Measurements from ENCODE around the gene GRK6. TPM values are rescaled to one million over a fixed set of nuclear protein-coding genes. Genes with fewer than 3 reads are reported as not detected.

GRK6 gene
- total RNA-seq, 2 experiments from 2014 or later = 113 to 115 TPM

GRCh38 chr5:177390363-177391300 lies 35.8 kb upstream of the GRK6 start:
- peak overlapping the region; percentile 78 for H3K27ac Mint-ChIP-seq
- H3K27me3 Mint-ChIP-seq = no peaks in the 10 kb centered on the region
- H3K4me3 Mint-ChIP-seq = no peak overlapping the region
- H3K9me3 Mint-ChIP-seq = no peaks in the 10 kb centered on the region
- no peaks in the 10 kb centered on the region for H3K36me3 Mint-ChIP-seq
- peak; percentile 83 for DNase-seq
- peaks cover 26% of the 10 kb centered on the region for H3K4me1 Mint-ChIP-seq

- H3K9me3 Mint-ChIP-seq = no peaks in the 10 kb centered on the region
- no peak overlapping the region for H3K4me3 Mint-ChIP-seq
- H3K4me1 Mint-ChIP-seq = peaks cover 26% of the 10 kb centered on the region
- no peaks in the 10 kb centered on the region for H3K36me3 Mint-ChIP-seq
- no peaks in the 10 kb centered on the region for H3K27me3 Mint-ChIP-seq
- DNase-seq = no peak
- no peak overlapping the region for H3K27ac Mint-ChIP-seq
Observed at GRCh38 chr5:177392765-177393164, 33.7 kb upstream of the GRK6 start.

DNA sequence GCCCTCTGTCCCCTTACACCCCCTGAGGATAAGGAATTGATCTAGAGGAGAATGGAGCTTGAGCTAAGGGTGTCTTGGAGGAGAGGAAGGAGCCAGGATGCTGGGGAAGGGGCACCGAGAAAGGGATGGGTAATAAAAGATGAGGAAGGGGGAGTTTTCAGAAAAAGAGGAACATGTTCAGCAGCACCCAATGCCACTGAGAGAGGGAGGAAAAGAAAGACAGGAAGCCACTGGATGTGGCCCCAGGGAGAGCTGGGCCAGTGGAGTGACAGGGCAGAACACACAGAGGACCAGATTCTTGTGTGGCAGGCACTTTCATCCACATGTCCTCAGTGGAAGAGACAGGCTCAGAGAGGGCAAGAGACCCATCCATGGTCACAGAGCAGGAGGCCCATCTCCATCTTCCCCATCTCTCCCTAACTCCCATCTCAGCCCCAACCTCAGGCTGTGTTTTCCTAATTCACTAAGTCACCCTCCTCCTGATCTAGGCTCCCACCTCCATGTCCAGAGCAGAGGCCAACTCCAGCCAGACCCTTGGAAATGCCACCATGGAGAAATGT lies 33.2 kb upstream of the GRK6 start:
- no peak overlapping the region for H3K27ac Mint-ChIP-seq

GRCh38 chr5:177393990-177394389 lies 32.5 kb upstream of the GRK6 start:
- no peak overlapping the region for H3K27ac Mint-ChIP-seq
- no peaks in the 10 kb centered on the region for H3K36me3 Mint-ChIP-seq
- no peaks in the 10 kb centered on the region for H3K9me3 Mint-ChIP-seq
- H3K27me3 Mint-ChIP-seq = no peaks in the 10 kb centered on the region
- H3K4me1 Mint-ChIP-seq = peaks cover 21% of the 10 kb centered on the region
- DNase-seq = no peak
- H3K4me3 Mint-ChIP-seq = no peak overlapping the region

More for the DNA sequence above, 33.2 kb upstream of the GRK6 start:
- no peaks in the 10 kb centered on the region for H3K36me3 Mint-ChIP-seq
- no peak for DNase-seq
- no peaks in the 10 kb centered on the region for H3K27me3 Mint-ChIP-seq
- peaks cover 26% of the 10 kb centered on the region for H3K4me1 Mint-ChIP-seq
- no peak overlapping the region for H3K4me3 Mint-ChIP-seq
- no peaks in the 10 kb centered on the region for H3K9me3 Mint-ChIP-seq

- Mint-ChIP-seq H3K9me3 (no peaks in the 10 kb centered on the region), H3K27me3 (peaks cover under 1% of the 10 kb centered on the region), H3K36me3 (no peaks in the 10 kb centered on the region), H3K4me1 (peaks cover 4% of the 10 kb centered on the region), H3K27ac (no peak overlapping the region), H3K4me3 (no peak overlapping the region)
- DNase-seq = no peak
Observed at GRCh38 chr5:177396078-177396477, 30.4 kb upstream of the GRK6 start.

DNA sequence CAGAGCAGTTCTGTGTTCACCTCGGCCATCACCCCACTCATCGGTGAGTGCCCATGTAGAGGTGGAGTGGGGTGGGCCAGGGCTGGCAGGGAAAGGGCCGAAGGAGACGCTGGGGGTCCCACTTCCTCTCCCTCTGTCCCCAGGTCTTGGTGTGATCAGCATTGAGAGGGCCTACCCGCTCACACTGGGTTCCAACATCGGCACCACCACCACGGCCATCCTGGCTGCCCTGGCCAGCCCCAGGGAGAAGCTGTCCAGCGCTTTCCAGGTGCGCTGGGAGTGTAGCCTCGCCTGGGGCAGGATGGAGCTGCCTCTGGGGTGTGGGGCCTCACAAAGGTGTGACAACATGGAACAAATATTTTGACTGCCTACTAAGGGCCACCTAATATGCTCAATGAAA lies 29.7 kb upstream of the GRK6 start:
- DNase-seq = no peak
- Mint-ChIP-seq H3K27me3 (peaks cover 8% of the 10 kb centered on the region), H3K27ac (no peak overlapping the region), H3K9me3 (no peaks in the 10 kb centered on the region), H3K36me3 (no peaks in the 10 kb centered on the region), H3K4me3 (no peak overlapping the region), H3K4me1 (no peaks in the 10 kb centered on the region)

- Mint-ChIP-seq H3K4me3 (no peak overlapping the region), H3K27ac (no peak overlapping the region), H3K9me3 (no peaks in the 10 kb centered on the region), H3K27me3 (peaks cover 19% of the 10 kb centered on the region), H3K4me1 (peaks cover 8% of the 10 kb centered on the region), H3K36me3 (no peaks in the 10 kb centered on the region)
- DNase-seq = no peak
Observed at GRCh38 chr5:177397875-177398390, 28.5 kb upstream of the GRK6 start.

DNA sequence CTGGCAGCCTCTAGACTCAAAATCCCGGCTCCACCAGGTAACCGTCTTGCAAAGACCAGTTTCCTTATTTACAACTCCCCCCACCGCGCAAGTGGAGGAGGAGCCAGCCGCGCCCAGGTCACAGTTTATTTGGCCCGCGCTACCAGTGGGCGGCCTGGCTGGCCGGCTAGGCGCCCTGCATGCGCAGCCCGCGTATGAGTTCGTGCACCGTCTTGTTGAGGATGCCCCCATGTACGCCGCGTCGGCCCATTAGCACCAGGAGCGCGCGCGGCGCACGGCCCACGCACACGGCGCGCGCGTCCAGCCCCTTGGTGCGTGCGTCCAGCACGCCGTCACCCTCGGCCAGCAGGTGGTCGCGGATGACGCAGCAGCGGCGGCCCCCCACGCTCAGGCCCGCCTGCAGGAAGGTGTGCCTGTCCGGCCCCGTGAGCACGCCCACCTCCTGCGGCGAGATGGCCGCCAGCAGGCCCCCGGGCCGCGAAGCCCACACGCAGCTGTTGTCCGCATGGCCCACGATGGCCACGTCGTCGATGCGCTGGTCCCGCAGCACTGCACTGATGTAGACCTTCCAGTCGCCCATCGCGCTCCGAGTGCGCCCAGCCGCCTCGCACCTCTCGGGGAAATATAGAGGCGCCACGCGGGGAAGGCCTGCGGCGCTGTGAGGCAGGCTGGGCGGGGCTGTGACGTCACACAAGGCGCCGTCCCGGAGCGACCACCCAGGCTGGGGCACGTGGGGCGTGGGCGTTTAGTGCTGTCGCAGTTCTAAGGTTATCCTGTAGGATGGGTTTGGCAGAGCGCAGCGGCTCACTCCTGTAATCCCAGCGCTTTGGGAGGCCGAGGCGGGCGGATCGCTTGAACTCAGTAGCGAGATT lies 26.2 kb upstream of the GRK6 start, which contains the start of gene PFN3:
Gene PFN3 (minus strand): TSS at position 665 of the 872 bp plus-strand sequence. CDS start 85 bp downstream, at position 580.
- Mint-ChIP-seq H3K27ac (no peak within 1 kb of the TSS), H3K27me3 (peaks cover 23% of the 10 kb centered on the region), H3K9me3 (no peaks in the 10 kb centered on the region), H3K4me1 (peaks cover 18% of the 10 kb centered on the region), H3K36me3 (no peaks in the 10 kb centered on the region), H3K4me3 (no peak within 1 kb of the TSS)
- peak; percentile 24 for DNase-seq

- Mint-ChIP-seq H3K27me3 (peaks cover 23% of the 10 kb centered on the region), H3K9me3 (no peaks in the 10 kb centered on the region), H3K4me1 (peaks cover 25% of the 10 kb centered on the region), H3K27ac (no peak overlapping the region), H3K36me3 (no peaks in the 10 kb centered on the region), H3K4me3 (peak overlapping the region; percentile 75)
- peak; percentile 73 for DNase-seq
Observed at GRCh38 chr5:177402271-177403043, 24.0 kb upstream of the GRK6 start.

- Mint-ChIP-seq H3K4me1 (peaks cover 25% of the 10 kb centered on the region), H3K27ac (peak overlapping the region; percentile 29), H3K36me3 (no peaks in the 10 kb centered on the region), H3K27me3 (peaks cover 23% of the 10 kb centered on the region), H3K4me3 (peak overlapping the region; percentile 75), H3K9me3 (no peaks in the 10 kb centered on the region)
- DNase-seq = peak; percentile 54
Observed at GRCh38 chr5:177403102-177403791, 23.2 kb upstream of the GRK6 start.

- no peaks in the 10 kb centered on the region for H3K36me3 Mint-ChIP-seq
- H3K4me3 Mint-ChIP-seq = peak overlapping the region; percentile 75
- no peaks in the 10 kb centered on the region for H3K9me3 Mint-ChIP-seq
- peak overlapping the region; percentile 29 for H3K27ac Mint-ChIP-seq
- H3K4me1 Mint-ChIP-seq = peaks cover 25% of the 10 kb centered on the region
- DNase-seq = peak; percentile 90
- peaks cover 23% of the 10 kb centered on the region for H3K27me3 Mint-ChIP-seq
Observed at GRCh38 chr5:177403792-177404640, 22.5 kb upstream of the GRK6 start.

DNA sequence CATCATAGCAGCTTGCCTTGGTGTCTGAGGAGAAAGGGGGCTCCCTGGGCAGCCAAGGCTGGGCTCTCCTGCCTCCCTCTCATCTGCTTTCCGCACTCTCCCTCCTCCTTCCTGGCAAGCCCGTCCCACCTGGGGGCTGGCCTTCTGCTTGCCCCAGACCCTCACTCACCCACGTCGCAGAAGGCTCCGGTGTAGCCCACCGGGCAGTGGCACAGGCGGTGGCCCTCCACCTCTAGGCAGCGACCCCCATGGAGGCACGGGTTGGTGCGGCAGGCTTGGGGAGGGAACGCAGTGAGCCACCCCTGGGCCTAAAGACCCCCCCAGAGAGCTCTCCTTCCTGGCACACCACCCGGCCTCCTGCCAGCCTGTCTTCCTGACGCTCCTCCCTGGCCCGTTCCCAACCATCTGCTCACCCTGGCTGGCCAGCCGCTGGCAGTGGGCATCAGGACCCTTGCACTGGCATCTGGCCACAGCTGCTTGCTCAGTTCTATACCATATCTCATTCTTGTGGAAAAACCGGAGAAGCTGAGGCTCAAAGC lies 21.8 kb upstream of the GRK6 start:
- H3K4me3 Mint-ChIP-seq = peak overlapping the region; percentile 53
- peaks cover 25% of the 10 kb centered on the region for H3K4me1 Mint-ChIP-seq
- no peak overlapping the region for H3K27ac Mint-ChIP-seq
- no peak for DNase-seq
- H3K36me3 Mint-ChIP-seq = no peaks in the 10 kb centered on the region
- H3K27me3 Mint-ChIP-seq = peaks cover 23% of the 10 kb centered on the region
- H3K9me3 Mint-ChIP-seq = no peaks in the 10 kb centered on the region

- Mint-ChIP-seq H3K36me3 (no peaks in the 10 kb centered on the region), H3K27me3 (peaks cover 23% of the 10 kb centered on the region), H3K27ac (no peak overlapping the region), H3K4me3 (peak overlapping the region; percentile 32), H3K4me1 (peaks cover 25% of the 10 kb centered on the region), H3K9me3 (no peaks in the 10 kb centered on the region)
- DNase-seq = no peak
Observed at GRCh38 chr5:177405312-177405711, 21.2 kb upstream of the GRK6 start.
